H1 (cell line): ENCODE data around the gene TBX6. TPM values are rescaled to one million over a fixed set of nuclear protein-coding genes. Genes with fewer than 3 reads are reported as not detected.

Experiments used
- CTCF ChIA-PET: fragments of 300-600 bp; sonication (Branson Sonifier 250); formaldehyde crosslinking; loops from one replicate; lab custom pipeline; 2021; ENCODE audit not compliant: partially characterized antibody; lab: Charles Lee
- POLR2A ChIA-PET: fragments of 300-600 bp; sonication (Branson Sonifier 250); formaldehyde crosslinking; loops from one replicate; lab custom pipeline; 2021; ENCODE audit warnings: inconsistent platforms; ENCODE audit not compliant: partially characterized antibody; lab: Charles Lee
- DNase-seq, 2 experiments: peaks; one replicate each; pipeline versions ENCODE4 v3.0.0 to v3.0.0-alpha.2; 2010 to 2022; ENCODE audit warnings: low spot score in 2 of 2, low read depth in 1 of 2, mixed read lengths in 1 of 2
- FAIRE-seq: peaks from 2 replicates; lab custom pipeline; 2011; peaks lifted over from hg19 to GRCh38; lab: Jason Lieb, UNC
- H2AFZ ChIP-seq: 2 replicates; pipeline ENCODE4 v1.8.1; 2012; ENCODE audit warnings: low read length, inconsistent platforms
- H2AK5ac ChIP-seq: 2 replicates; pipeline ENCODE4 v1.6.1; 2013; ENCODE audit warnings: low read depth, low read length
- H2BK120ac ChIP-seq: replicated peaks from 2 replicates; pipeline ENCODE3; 2013; ENCODE audit warnings: low read depth, low read length, inconsistent platforms
- H2BK12ac ChIP-seq: 2 replicates; pipeline ENCODE4 v1.6.1; 2013; ENCODE audit warnings: low read depth, low read length
- H2BK15ac ChIP-seq: 2 replicates; pipeline ENCODE4 v1.6.1; 2013; ENCODE audit warnings: low read length
- H2BK20ac ChIP-seq: 2 replicates; pipeline ENCODE4 v1.6.1; 2013; ENCODE audit warnings: low read length
- H2BK5ac ChIP-seq: 2 replicates; pipeline ENCODE4 v1.6.1; 2013; ENCODE audit warnings: low read depth, low read length
- H3K14ac ChIP-seq: 2 replicates; pipeline ENCODE4 v1.6.1; 2013; ENCODE audit warnings: inconsistent platforms; ENCODE audit not compliant: insufficient read length
- H3K18ac ChIP-seq: 2 replicates; pipeline ENCODE4 v1.6.1; 2013; ENCODE audit warnings: low read length; ENCODE audit errors: extremely low read depth
- H3K23ac ChIP-seq: 2 replicates; pipeline ENCODE4 v1.6.1; 2013; ENCODE audit warnings: inconsistent platforms; ENCODE audit not compliant: insufficient read length
- H3K23me2 ChIP-seq: 2 replicates; pipeline ENCODE4 v1.6.1; 2013; ENCODE audit warnings: low read depth, low read length
- H3K27ac ChIP-seq: 2 replicates; pipeline ENCODE4 v1.6.1; 2011; ENCODE audit warnings: low read depth, low read length, inconsistent platforms
- H3K27me3 ChIP-seq, 4 experiments: replicated peaks in 1 of 4; 1 replicate in 1 of 4; 2 replicates in 3 of 4; pipeline versions ENCODE4 v1.6.1 to v1.8.1; 2011 to 2013; ENCODE audit warnings: low read length in 3 of 4, mild to moderate bottlenecking in 3 of 4, inconsistent platforms in 2 of 4, mixed read lengths in 2 of 4, moderate library complexity in 1 of 4; ENCODE audit not compliant: control insufficient read depth in 3 of 4, insufficient read depth in 3 of 4; ENCODE audit errors: extremely low read depth in 1 of 4
- H3K36me3 ChIP-seq, 4 experiments: 2 replicates each; pipeline versions ENCODE4 v1.6.1 to v1.8.1; 2011 to 2013; ENCODE audit warnings: mild to moderate bottlenecking in 4 of 4, low read length in 3 of 4, moderate library complexity in 2 of 4, control low read depth in 1 of 4, inconsistent platforms in 1 of 4; ENCODE audit not compliant: insufficient read depth in 4 of 4, control insufficient read depth in 2 of 4
- H3K4ac ChIP-seq: replicated peaks from 2 replicates; pipeline ENCODE3; 2013; ENCODE audit warnings: low read length, low read depth, mixed read lengths, inconsistent platforms; ENCODE audit not compliant: insufficient read length
- H3K4me1 ChIP-seq, 4 experiments: replicated peaks in 1 of 4; 1 replicate in 1 of 4; 2 replicates in 3 of 4; pipeline versions ENCODE4 v1.6.1 to v1.8.1; 2011 to 2013; ENCODE audit warnings: low read length in 3 of 4, inconsistent platforms in 2 of 4, mixed read lengths in 1 of 4; ENCODE audit not compliant: insufficient read depth in 4 of 4, control insufficient read depth in 3 of 4
- H3K4me2 ChIP-seq, 2 experiments: 2 replicates each; pipeline versions ENCODE4 v1.6.1 to v1.8.1; 2011 to 2013; ENCODE audit warnings: low read depth in 2 of 2, low read length in 2 of 2, control low read depth in 1 of 2, inconsistent platforms in 1 of 2, mild to moderate bottlenecking in 1 of 2; ENCODE audit not compliant: insufficient read depth in 1 of 2
- H3K4me3 ChIP-seq, 4 experiments: fragments of 200-600, 300-600 bp in 1 of 4; sonication (generic), shearing (Covaris generic), sonication (Bioruptor Twin) in 1 of 4; 2 replicates each; pipeline versions ENCODE4 v1.5.1 to v1.8.1; 2011 to 2016; ENCODE audit warnings: low read length in 4 of 4, low read depth in 3 of 4, control low read depth in 2 of 4, inconsistent platforms in 2 of 4, mild to moderate bottlenecking in 2 of 4, mixed read lengths in 1 of 4, moderate library complexity in 1 of 4; ENCODE audit not compliant: insufficient read depth in 2 of 4; ENCODE audit errors: extremely low read depth in 1 of 4
- H3K56ac ChIP-seq: replicated peaks from 2 replicates; pipeline ENCODE3; 2013; ENCODE audit warnings: low read depth, mild to moderate bottlenecking, mixed read lengths, low read length, inconsistent platforms; ENCODE audit not compliant: insufficient read length
- H3K79me1 ChIP-seq: 2 replicates; pipeline ENCODE4 v1.6.1; 2013; ENCODE audit warnings: low read depth, low read length, control low read depth
- H3K79me2 ChIP-seq, 2 experiments: 2 replicates each; pipeline versions ENCODE4 v1.6.1 to v1.8.1; 2012 to 2013; ENCODE audit warnings: low read length in 2 of 2, mild to moderate bottlenecking in 2 of 2, inconsistent platforms in 1 of 2; ENCODE audit not compliant: insufficient read depth in 2 of 2, control insufficient read depth in 1 of 2
- H3K9ac ChIP-seq, 4 experiments: replicated peaks in 1 of 4; 1 replicate in 1 of 4; 2 replicates in 3 of 4; pipeline versions ENCODE4 v1.6.1 to v1.8.1; 2011 to 2013; ENCODE audit warnings: low read depth in 3 of 4, low read length in 3 of 4, control low read depth in 2 of 4, mild to moderate bottlenecking in 2 of 4, moderate library complexity in 2 of 4, inconsistent platforms in 1 of 4; ENCODE audit errors: extremely low read depth in 1 of 4
- H3K9me3 ChIP-seq, 2 experiments: 2 replicates each; pipeline versions ENCODE4 v1.6.1 to v1.8.1; 2012 to 2013; ENCODE audit warnings: mild to moderate bottlenecking in 2 of 2, moderate library complexity in 2 of 2, control low read depth in 1 of 2, inconsistent platforms in 1 of 2, low read depth in 1 of 2, low read length in 1 of 2, mixed read lengths in 1 of 2; ENCODE audit not compliant: insufficient read depth in 2 of 2
- H4K20me1 ChIP-seq, 2 experiments: replicated peaks in 1 of 2; 2 replicates each; pipeline versions ENCODE3 to v1.8.1; 2011 to 2013; ENCODE audit warnings: inconsistent platforms in 2 of 2, low read length in 2 of 2, mild to moderate bottlenecking in 1 of 2; ENCODE audit not compliant: insufficient read depth in 2 of 2, control insufficient read depth in 1 of 2
- H4K5ac ChIP-seq: 2 replicates; pipeline ENCODE4 v1.6.1; 2013; ENCODE audit warnings: low read length, low read depth, mixed read lengths, inconsistent platforms; ENCODE audit not compliant: insufficient read length
- H4K8ac ChIP-seq: 2 replicates; pipeline ENCODE4 v1.8.0; 2013; ENCODE audit warnings: mild to moderate bottlenecking, moderate library complexity, low read length, inconsistent platforms; ENCODE audit not compliant: insufficient read depth; ENCODE audit errors: extremely low read depth
- H4K91ac ChIP-seq: replicated peaks from 2 replicates; pipeline ENCODE3; 2013; ENCODE audit warnings: low read length, mixed read lengths, inconsistent platforms; ENCODE audit not compliant: insufficient read length
- ATF2 ChIP-seq: IDR thresholded peaks from 2 replicates; pipeline ENCODE4 v1.6.1; 2012; ENCODE audit warnings: low read length, inconsistent platforms
- CBX8 ChIP-seq: fragments of 300-800, 300-1000 bp; sonication (generic); IDR thresholded peaks from 2 replicates; pipeline ENCODE4 v1.7.1; 2016; ENCODE audit warnings: low read depth, low read length, borderline replicate concordance
- CHD2 ChIP-seq: IDR thresholded peaks from 2 replicates; pipeline ENCODE4 v1.6.1; 2012; ENCODE audit warnings: low read length, improper control_type of control experiment
- EZH2 ChIP-seq: fragments of 200-600 bp; sonication (generic); IDR thresholded peaks from 2 replicates; pipeline ENCODE4 v1.7.1; 2012; ENCODE audit warnings: low read depth, mild to moderate bottlenecking, moderate library complexity, low read length, inconsistent platforms; ENCODE audit not compliant: severe bottlenecking
- JUND ChIP-seq: IDR thresholded peaks from 2 replicates; pipeline ENCODE4 v1.6.1; 2011; ENCODE audit warnings: mild to moderate bottlenecking, improper control_type of control experiment, low read length
- PHF8 ChIP-seq: fragments of 200-600 bp; sonication (generic); conservative IDR thresholded peaks from 2 replicates; pipeline ENCODE4 v1.7.1; 2012; ENCODE audit warnings: low read depth, mild to moderate bottlenecking, inconsistent platforms, low read length, moderate library complexity
- POLR2A ChIP-seq, 2 experiments: IDR thresholded peaks; 1 replicate in 1 of 2; 2 replicates in 1 of 2; pipeline ENCODE4 v1.6.1; 2011; ENCODE audit warnings: low read depth in 2 of 2, low read length in 2 of 2, mild to moderate bottlenecking in 2 of 2; ENCODE audit errors: control extremely low read depth in 1 of 2
- RBBP5 ChIP-seq: IDR thresholded peaks from 2 replicates; pipeline ENCODE4 v1.7.1; 2012; ENCODE audit warnings: low read depth, mild to moderate bottlenecking, inconsistent platforms, low read length, moderate library complexity, borderline replicate concordance
- RFX5 ChIP-seq: IDR thresholded peaks from 2 replicates; pipeline ENCODE4 v1.6.1; 2011; ENCODE audit warnings: low read depth, low read length, improper control_type of control experiment, borderline replicate concordance
- SUZ12 ChIP-seq: fragments of 200-600 bp; sonication (generic); IDR thresholded peaks from 2 replicates; pipeline ENCODE4 v1.6.1; 2012; ENCODE audit warnings: mild to moderate bottlenecking, inconsistent platforms, low read length, moderate library complexity, mixed read lengths
- YY1 ChIP-seq: IDR thresholded peaks from 2 replicates; pipeline ENCODE4 v1.6.1; 2011; ENCODE audit warnings: low read depth, mild to moderate bottlenecking, low read length
- WGBS, 2 experiments: shearing (Covaris generic) in 1 of 2; methylation state at CpG; one replicate each; pipeline versions ENCODE4 v1.1.6 to v1.1.7; 2013 to 2015; ENCODE audit warnings: low lambda C conversion rate in 2 of 2, mixed read lengths in 2 of 2, inconsistent platforms in 1 of 2, low coverage in 1 of 2, missing lambda C conversion rate in 1 of 2; ENCODE audit not compliant: insufficient replicate concordance in 2 of 2, insufficient coverage in 1 of 2, insufficient read length in 1 of 2; ENCODE audit errors: extremely low coverage in 1 of 2, missing lambda C conversion rate in 1 of 2; 5-methylcytosine and 5-hydroxymethylcytosine counted together
- polyA plus RNA-seq, 7 experiments: library from polyadenylated mRNA; depleted of rRNA in 3 of 7; stranded (reverse) in 5 of 7; unstranded in 2 of 7; fragments of >200 nt in 5 of 7; fragments of 200-250 nt in 2 of 7; gene quantifications; 1 replicate in 5 of 7; 2 replicates in 1 of 7; 4 replicates in 1 of 7; pipeline versions ENCODE4 v1.2.1 to v1.2.3, GENCODE V29; 2011 to 2013; ENCODE audit warnings: missing spikeins in 2 of 7, mixed read lengths in 2 of 7
- total RNA-seq: library from RNA; stranded (reverse); fragmentation: NEBNext Ultra II Directional; extraction: Animal tissue kit (Norgen Biotek cat#: 25700); gene quantifications from 2 replicates; pipeline ENCODE4 v1.2.1, GENCODE V29; 2021

TBX6 gene
- total and polyA plus RNA-seq, 2 of the 8 experiments (the other 6 are each of a cell fraction or from before 2014, with no cell fraction given): 2.2 to 2.8 TPM

DNA sequence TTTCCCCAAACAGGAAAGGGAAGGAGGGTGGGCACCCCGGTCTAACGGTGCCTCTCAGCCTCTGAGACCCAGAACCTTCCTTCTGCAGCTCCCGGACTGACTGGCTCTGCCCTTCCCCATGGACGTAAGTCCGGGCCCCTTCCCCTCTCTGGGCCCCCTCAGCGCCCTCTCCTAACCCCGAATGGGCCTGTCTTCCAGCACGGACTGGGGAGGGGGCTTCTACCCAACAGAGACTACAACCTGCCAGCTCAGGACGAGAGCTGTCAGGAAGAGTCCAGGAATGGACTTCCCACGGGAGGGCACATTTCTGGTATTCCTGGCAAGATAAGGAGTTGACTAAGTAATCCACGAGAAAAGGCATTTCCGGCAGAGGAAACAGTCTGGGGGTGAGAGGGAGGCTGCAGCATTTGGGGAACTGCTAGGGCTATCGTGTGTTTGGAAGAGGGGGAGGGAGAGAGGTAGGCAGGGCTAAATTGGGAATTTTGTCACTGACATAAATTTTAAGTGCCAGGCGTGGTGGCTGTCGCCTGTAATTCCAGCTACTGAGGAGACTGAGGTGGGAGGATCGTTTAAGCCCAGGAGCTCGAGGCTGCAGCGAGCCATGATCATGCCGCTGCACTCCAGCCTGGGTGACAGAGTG is 38.2 kb downstream of the TBX6 start:
- no peak overlapping the region for H3K18ac ChIP-seq
- H2BK12ac ChIP-seq: no peak overlapping the region
- no peaks in the 10 kb centered on the region for H3K79me2 ChIP-seq
- H3K79me1 ChIP-seq: no peaks in the 10 kb centered on the region
- no peaks in the 10 kb centered on the region for H3K9me3 ChIP-seq
- no peak overlapping the region for H3K4ac ChIP-seq
- DNase-seq (no peak), FAIRE-seq (no peak)
- 0 out of 2 replicates have a peak overlapping the region, but pooled peaks have one; percentile 77 for H2AFZ ChIP-seq
- peak overlapping the region; percentile 21 for H3K56ac ChIP-seq
- peak overlapping the region in 2 of 4 experiments; percentile 16 to 63; a peak in 3 of 7 replicates for H3K9ac ChIP-seq
- no peaks in the 10 kb centered on the region for H4K20me1 ChIP-seq
- no peak overlapping the region for H4K91ac ChIP-seq
- H3K36me3 ChIP-seq: no peaks in the 10 kb centered on the region
- no peak overlapping the region for H4K5ac ChIP-seq
- no peak overlapping the region for H2BK15ac ChIP-seq
- POLR2A ChIA-PET: interaction anchor here (0.6 to 7.6 kb wide), 7 partner anchors 9 to 243 kb away, joined by 3 to 88 read pairs (median 4); partner anchors contain the start of genes ALDOA and TLCD3B
- H3K14ac ChIP-seq: no peak overlapping the region
- WGBS, 2 experiments: 34% methylated on average over 16 of the region's 19 CpGs; no CpG with 5 or more reads in 1 of the 2 experiments
- H4K8ac ChIP-seq: no peak overlapping the region; the same call in 1 of the 2 replicates
- no peak overlapping the region for H2BK20ac ChIP-seq
- no peak overlapping the region for H2AK5ac ChIP-seq
- peak overlapping the region; percentile 76 to 94 for H3K4me2 ChIP-seq
- peaks cover 0 to 4% (median 2%) of the 10 kb centered on the region in 4 experiments; a peak in 3 of 7 replicates for H3K4me1 ChIP-seq
- H3K23ac ChIP-seq: no peak overlapping the region
- H2BK5ac ChIP-seq: no peak overlapping the region
- H2BK120ac ChIP-seq: no peak overlapping the region
- H3K23me2 ChIP-seq: peaks cover 6% of the 10 kb centered on the region
- no peak overlapping the region for H3K27ac ChIP-seq
- CTCF ChIA-PET: interaction anchor here (0.8 to 6.1 kb wide), 7 partner anchors 9 to 58 kb away, joined by 3 to 23 read pairs (median 4); partner anchors contain the start of genes TBX6 and TLCD3B
- peak overlapping the region; percentile 68 to 80 (median 78) for H3K4me3 ChIP-seq
- peaks cover 0 to 5% (median 2%) of the 10 kb centered on the region in 4 experiments; a peak in 2 of 7 replicates for H3K27me3 ChIP-seq
- no peak for TF ChIP-seq JUND
- no peak for TF ChIP-seq EZH2
- TF ChIP-seq PHF8: no peak
- TF ChIP-seq CHD2: no peak
- TF ChIP-seq RBBP5: no peak
- TF ChIP-seq SUZ12: no peak
- no peak for TF ChIP-seq POLR2A (IDR thresholded peaks at IDR 0.05; ENCODE audit: control extremely low read depth in 1 of 2, low read depth in 2 of 2, low read length in 2 of 2)
- no peak for TF ChIP-seq ATF2
- no peak for TF ChIP-seq YY1
- no peak for TF ChIP-seq CBX8
- TF ChIP-seq RFX5: no peak
